NCI-H82 treated with DMSO at 0.1 percent for 48 hours (cell line): ENCODE results near the gene NAT9.

Experiments
- DNase-seq: peaks from one replicate; lab custom pipeline; 2025; ENCODE audit not compliant: unreplicated experiment; lab: John Stamatoyannopoulos, UW

Gene NAT9

DNA sequence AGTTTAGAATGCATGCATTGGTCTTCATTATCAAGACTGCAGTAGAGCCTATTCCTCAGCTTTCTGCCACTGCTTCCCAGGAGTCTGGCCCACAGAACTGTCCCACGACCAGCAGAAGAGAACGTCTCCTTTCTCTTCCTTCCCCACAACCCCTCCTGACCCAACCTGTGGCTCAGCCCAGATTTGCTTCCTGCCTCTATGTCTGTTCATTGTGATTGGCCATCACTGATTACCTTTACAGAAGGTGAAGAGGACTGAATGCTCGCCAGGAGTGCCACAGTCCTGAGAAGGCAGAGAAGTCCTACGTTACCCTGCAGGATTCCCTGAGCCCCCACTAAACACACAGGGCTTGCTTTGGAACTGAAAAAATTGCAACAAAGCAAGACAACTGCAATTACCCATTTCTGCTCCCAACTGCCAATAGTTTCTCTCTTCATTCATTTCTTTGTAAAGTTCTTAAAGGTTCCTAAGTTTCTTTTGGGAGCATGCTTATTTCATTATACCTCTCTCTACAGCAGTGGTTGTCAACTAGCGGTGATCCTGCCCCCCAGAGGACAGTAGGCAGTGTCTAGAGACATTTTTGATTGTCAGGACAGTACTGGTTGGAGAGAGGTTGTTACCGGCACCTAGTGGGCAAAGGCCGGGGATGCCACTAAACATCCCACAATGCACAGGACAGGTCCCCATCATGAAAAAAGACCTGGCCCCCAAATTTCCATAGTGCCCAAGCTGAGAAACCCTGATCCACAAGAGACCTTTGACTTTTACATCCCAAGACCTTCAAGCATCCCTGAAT, 4.5 kb upstream of the NAT9 start:
- peak; percentile 4 for DNase-seq

DNA sequence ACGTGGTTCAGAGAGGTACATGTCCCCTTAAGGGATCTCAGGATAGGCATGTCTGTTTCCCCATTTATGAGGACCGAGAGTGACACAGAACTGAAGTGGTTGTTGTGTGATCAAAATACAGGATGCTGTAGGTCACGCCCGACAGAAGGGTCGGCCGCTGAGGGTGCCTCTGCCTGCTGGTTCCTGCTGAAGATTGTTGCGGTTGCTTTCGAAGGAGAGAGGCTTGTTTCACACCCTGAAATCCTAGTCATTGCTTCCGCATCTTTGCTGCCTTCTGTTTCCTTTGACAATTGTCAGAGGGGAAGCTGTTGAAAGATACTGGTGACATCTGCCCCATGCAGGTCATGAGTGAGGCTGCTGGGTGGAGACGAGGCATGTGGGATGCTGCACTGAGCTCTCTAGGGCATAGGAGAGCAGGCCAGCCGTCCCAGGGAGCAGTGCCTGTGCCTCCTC, 3.8 kb upstream of the NAT9 start:
- DNase-seq: no peak

GRCh38 chr17:74779501-74779900, 3.4 kb upstream of the NAT9 start:
- no peak for DNase-seq

- DNase-seq: no peak
Observed at GRCh38 chr17:74778960-74779359, 2.8 kb upstream of the NAT9 start.

DNA sequence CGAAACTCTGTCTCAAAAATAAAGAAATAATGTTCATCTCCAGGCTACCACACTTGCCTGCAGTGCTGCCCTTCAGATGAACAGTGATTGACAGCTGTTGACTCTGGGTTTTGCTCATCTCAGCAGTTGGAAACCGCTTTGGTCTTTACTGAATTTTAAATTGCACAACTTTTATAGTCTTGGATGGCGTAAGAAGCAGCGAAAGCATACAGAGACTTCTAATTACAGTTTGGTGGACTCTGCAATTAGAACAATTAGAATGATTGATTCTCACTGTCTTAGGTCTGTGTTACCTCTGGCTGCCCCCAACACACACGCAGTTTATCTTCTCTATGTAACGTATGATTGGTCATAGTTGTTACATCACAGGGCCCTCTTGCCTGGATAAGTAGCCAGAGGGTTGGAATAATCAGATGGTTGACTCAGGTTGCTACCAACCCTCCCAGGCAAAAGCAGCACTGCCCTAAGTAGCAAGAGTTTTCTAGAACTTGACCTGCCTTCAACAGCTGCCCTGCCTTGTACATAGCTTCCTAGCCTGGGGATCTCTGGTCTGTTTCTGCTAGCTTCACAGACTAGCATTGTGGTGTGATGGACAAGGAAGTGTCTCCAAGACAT, 1.9 kb upstream of the NAT9 start:
- DNase-seq: no peak

GRCh38 chr17:74776990-74777389, 845 bp upstream of the NAT9 start:
- no peak for DNase-seq

DNA sequence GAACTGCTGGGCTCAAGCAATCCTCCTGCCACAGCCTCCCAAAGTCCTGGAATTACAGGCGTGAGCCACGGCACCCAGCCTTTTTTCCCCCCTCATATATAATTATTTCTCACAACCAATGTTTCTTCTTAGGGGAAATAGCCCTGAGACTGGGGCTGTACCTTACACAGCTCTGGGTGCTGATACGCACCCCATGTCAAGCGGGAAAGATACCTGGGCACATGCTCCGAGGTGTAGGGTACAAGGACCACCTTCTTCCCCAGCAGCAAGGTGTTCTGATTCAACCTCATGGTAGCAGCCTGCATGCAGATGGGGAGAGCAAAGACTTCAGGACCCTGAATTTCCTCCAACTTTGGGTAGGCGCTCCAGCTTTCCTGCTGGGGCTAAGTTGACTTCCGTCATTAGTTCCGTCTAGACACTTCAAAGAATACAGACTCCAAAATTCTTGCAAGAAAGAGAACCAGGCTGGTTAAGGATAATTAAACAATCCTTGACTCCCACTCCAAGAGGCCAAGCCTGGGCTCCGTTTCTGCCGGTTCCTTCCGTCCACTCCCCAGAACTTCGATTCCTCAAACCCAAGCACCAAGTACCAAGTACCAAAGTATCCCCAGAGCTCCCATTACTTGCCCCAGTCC, 619 bp downstream of the NAT9 start:
- DNase-seq: no peak

DNA sequence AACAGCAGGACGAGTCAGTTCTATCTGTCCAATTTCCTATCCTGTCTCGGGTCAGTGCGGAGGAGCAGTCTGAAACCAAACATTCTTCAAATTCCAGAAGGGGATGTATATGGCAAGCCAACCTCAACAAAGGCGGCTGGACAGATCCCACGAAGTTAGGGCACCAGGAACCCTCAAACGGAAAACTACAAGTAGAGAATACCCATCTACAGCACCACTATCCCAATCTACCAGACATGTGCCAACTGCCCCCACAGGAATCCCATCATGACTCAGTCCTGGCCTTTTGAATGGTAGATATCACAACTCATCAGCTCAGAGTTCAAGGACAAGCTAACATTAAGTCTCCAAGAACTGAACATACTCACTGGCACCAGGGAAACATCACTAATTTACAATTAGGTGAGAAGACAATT, 2.3 kb downstream of the NAT9 start:
- DNase-seq: no peak

DNA sequence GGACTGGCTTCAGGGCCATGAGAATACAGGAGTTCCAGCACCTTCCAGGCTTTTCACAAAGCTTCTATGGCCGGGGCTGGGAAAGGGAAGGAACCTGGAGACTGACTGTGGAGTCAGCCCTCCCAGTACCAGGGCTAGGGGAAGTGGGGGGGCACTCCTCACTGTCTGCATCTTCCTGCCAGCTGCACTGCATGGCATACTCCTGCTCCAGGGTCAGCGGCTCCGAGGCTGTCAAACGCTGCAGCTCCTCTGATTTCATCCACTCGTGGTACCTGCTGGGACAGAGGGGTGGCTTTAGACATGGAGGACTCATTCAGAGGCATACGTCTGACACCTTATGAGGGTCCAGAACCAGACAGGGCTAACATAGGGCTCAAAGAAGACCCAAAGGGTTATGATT, 2.7 kb downstream of the NAT9 start:
- no peak for DNase-seq

GRCh38 chr17:74772053-74772452, 4.1 kb downstream of the NAT9 start:
- no peak for DNase-seq

GRCh38 chr17:74771319-74771914, 4.7 kb downstream of the NAT9 start:
- DNase-seq: no peak

DNA sequence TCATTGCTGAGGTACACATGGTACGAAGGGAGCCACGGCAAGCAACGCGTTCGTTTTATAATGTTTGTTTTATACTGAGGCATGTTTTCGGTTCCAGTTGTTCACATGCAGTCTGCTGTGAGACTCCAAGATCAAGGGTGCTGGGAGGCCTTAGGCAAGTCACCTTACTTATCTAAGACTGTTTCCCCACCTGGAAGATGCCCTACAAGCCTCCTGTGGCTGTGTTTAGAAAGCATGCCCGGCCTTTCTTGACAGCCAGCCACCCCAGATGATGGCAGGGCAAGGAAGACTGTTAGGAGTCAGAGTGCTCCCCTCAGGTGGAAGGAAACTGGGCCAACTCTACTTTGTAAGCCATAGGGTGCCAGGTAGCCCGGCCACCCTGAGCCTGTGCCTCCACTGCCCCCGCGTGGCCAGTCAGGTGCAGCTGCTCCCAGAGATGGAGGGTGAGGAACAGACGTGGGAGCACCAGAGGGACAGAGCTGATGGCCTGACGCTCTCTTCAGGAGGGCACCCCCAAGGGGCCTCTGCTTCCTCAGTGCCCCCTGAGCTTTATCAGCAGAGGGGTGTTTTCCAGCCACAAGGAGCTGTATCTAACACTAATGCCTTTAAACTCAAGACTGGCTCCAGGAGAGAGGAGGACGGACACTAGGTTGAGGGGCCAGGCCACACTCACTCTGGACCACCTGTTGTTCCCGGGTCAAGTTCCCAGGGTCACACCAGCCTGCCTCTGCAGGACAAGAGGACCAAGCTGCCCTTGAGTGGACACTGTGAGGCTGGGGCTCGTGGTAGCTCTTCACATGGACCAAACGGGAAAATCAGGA, 5.4 kb downstream of the NAT9 start:
- peak; percentile 9 for DNase-seq

DNA sequence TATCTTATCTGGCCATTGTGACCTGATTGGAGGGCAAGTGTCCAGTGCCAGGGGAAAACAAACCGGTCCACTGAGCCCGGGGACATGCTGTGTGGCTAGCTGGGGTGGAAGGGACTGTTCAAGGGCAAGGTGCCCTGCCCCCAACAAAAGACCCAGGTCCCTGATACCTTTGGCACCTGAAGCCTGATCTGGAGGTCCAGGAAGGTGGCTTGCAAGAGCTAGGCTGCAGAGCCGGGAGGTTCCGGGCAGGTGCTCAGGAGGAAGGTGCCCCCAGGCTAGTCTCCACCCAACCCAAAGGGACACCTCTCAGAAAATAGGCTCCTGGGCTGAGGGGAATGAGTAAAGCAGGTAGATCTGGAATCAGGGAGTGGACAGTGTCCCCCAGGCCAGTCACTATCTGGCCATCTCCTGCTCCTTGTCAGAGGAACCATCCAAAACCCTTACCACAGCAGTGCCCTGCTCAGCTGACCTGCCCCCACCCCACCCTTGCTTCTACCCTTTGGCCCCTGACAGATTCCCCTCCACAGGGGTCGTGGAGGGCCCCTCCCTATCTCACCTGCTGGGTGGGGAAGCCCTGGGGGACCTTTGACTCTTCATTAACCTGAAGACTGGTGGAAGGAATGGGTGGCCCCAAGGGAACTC, 6.2 kb downstream of the NAT9 start:
- DNase-seq: no peak

DNA sequence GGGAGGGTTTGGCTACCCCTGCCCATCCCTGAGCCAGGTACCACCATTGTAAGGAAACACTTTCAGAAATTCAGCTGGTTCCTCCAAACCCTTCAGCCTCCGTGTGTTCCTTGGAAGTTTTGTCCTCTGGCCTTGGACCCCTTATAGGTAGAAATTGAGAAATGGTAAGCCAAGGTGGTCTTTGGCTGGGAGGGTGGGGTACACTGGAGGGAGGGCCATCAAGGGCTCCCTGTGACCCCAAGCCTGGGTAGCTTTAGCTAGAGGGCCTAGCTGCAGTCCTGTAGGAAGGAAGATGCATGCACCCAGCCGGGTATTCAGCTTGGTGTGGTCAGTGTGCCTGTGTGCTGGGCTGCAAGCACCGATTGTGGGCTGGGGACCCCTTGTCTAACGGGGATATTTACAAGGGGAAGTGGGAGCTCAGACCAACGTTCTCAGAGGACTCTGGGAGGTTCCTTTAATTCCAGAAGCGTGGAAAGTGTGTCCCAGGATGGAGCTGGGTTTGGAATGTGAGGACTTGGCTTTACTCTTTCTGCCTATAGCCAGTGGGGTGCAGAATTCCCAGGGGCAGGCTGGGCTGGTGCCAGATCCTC, 6.8 kb downstream of the NAT9 start:
- no peak for DNase-seq

DNA sequence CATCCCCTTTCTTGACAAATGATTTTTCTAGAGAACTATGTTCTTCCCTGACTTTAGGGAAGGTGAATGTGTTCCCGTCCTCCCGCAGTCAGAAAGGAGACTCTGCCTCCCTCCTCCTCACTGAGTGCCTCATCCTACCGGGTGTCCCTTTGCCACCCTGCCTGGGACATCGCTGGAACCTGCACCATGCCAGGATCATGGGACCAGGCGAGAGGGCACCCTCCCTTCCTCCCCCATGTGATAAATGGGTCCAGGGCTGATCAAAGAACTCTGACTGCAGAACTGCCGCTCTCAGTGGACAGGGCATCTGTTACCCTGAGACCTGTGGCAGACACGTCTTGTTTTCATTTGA, 7.4 kb downstream of the NAT9 start:
- DNase-seq: no peak

DNA sequence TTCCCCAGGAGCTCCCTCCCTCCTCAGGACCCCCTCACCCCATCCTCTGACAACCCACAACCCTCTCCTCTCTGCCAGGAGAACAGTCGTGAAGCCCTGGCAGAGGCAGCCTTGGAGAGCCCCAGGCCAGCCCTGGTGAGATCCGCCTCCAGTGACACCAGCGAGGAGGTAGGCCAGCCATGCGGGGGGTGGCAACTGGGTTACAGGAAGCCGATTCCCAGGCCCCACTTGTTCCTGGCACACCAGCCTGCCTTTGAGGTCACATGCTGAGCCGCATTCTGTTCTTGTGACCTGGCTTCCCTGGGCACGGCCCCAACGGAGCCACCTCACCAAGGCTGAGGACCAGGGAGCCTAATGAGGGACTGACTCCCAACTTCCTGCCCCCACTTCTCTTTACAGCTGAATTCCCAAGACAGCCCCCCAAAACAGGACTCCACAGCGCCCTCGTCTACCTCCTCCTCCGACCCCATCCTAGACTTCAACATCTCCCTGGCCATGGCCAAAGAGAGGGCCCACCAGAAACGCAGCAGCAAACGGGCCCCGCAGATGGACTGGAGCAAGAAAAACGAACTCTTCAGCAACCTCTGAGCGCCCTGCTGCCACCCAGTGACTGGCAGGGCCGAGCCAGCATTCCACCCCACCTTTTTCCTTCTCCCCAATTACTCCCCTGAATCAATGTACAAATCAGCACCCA, 7.9 kb downstream of the NAT9 start:
- no peak for DNase-seq

DNA sequence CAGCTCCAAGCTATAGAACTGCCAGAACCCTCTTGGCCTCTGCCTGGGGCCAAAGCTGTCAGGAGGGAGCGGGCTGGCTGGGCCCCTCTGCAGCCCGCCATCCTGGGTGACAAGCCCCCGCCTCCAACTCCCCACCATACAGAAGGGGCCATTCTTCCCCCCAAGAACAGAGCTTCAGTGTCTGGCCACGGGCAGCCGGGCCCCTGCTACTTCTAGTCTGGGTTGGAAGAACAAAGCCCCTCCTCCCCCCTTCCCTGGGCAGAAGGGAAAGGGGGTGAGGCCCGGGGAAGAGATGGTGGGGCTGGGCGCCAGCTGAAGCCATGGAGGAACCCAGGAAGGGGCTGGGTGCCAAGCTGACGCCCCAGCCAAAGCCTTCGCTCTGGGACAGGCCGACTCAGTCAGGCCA, 9.0 kb downstream of the NAT9 start:
- no peak for DNase-seq

DNA sequence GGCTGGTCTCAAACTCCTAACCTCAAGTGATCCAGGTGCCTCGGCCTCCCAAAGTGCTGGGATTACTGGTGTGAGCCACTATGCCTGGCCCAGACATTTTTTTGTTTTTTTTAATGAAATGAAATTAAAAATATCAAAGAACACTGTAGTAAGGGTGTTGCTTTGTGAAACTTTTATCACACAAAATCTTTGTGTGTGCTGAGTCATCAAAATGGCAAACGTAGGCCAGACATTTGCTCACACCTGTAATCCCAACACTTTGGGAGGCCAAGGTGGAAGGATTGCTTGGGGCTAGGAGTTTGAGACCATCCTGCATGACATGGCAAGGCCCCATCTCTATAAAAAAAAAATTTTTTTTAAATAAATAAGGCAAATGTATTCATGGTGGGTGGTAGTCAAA, 9.7 kb downstream of the NAT9 start:
- no peak for DNase-seq

DNA sequence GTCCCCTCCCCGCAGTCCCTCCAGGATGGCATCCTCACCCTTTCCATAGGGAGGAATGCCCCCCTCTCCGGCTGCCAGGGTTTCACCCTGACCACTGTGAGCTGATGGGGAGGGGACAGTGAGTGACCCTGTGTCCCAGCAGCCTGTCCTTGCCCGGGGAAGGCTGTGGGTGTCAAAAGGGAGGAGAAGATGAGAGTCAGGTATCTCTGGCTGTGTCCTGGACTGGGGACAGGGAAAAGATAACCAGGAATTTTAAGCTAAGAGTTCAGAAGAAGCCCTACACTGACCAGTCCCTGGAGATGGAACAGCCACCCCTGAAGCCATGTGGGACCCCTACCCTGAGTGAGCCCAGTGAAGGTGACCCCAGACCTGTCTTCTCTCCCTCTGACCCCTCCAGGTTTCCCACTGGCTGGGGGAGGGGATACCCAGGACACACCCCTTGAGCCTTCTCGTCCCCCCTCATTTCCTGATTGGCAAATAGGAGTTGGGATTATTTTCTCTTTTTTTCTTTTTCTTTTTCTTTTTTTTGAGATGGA, 11.3 kb downstream of the NAT9 start:
- DNase-seq: no peak
